Activated CD8-positive, alpha-beta memory T cell treated with anti-CD3 and anti-CD28 coated beads for 24 hours (primary cell): ENCODE data around the gene PSKH1.
"Not testable (repeated sequence)": the region's sequence is repeated elsewhere in the genome, so short reads cannot be mapped to it uniquely, and the experiment has no call there.

Source experiments
- DNase-seq: peaks from one replicate; pipeline ENCODE4 v3.0.0-alpha.2; 2020

PSKH1 gene

GRCh38 chr16:67927131-67927941 lies 34.3 kb downstream of the PSKH1 start:
- no peak for DNase-seq

GRCh38 chr16:67928147-67928546 lies 35.1 kb downstream of the PSKH1 start:
- DNase-seq = no peak

DNA sequence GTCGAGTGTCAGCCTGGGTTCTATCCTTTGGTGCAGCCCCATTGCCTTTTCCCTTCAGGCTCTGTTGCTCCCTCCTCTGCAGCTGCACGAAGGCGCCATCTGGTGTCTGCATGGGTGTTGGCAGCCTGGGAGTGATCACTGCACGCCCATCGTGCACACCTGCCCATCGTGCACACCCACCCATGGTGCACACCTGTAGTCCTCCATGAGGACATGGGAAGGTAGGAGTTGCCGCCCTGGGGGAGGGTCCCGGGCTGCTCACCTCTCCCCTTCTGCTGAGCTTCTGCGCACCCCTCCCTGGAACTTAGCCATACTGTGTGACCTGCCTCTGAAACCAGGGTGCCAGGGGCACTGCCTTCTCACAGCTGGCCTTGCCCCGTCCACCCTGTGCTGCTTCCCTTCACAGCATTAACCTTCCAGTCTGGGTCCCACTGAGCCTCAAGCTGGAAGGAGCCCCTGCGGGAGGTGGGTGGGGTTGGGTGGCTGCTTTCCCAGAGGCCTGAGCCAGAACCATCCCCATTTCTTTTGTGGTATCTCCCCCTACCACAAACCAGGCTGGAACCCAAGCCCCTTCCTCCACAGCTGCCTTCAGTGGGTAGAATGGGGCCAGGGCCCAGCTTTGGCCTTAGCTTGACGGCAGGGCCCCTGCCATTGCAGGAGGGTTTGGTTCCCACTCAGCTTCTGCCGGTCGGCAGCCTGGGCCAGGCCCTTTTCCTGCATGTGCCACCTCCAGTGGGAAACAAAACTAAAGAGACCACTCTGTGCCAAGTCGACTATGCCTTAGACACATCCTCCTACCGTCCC lies 35.7 kb downstream of the PSKH1 start:
- peak; percentile 90 for DNase-seq

GRCh38 chr16:67930191-67930590 lies 37.1 kb downstream of the PSKH1 start:
- DNase-seq = no peak

GRCh38 chr16:67930678-67931211 lies 37.7 kb downstream of the PSKH1 start:
- no peak for DNase-seq

DNA sequence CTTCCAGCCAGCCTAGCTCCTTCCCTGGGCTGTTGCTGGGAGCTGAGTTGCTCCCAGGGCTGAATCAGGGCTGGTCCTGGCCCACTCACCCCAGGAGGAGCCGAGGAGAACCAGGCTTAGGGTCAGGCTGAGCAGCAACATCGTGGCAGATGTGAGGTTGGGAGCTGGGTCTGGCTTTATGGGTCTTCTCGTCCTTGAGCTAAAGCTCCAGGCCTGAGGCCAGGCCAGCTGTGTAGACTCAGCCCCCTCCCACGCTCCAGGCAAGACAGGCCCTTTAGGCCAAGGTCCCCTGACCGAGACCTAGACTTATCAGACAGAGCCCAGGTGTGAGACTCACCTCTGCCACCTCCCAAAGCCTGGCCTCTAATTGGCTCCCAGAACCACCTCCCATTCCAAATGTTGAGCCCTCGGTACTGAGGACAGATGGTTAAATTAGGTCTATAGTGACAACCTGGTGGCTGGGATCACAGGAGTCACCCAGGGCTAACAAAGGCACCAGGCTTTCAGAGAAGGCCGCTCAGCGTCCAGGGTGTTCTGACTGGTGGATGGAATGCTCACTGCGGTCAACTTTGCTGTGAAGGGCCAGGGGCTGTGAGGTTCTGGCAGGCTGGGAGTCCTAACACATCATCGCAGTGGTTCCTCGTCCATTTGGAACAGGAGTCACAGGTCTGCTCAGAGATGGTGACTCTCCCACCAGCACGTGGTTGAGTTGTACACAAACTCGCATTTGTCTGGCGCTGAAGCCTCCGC lies 38.8 kb downstream of the PSKH1 start, which contains the start of gene CTRL:
CTRL (minus strand) TSS at position 151 of the 750 bp plus-strand sequence; CDS start at position 141, 10 bp downstream.
- DNase-seq = no peak

DNA sequence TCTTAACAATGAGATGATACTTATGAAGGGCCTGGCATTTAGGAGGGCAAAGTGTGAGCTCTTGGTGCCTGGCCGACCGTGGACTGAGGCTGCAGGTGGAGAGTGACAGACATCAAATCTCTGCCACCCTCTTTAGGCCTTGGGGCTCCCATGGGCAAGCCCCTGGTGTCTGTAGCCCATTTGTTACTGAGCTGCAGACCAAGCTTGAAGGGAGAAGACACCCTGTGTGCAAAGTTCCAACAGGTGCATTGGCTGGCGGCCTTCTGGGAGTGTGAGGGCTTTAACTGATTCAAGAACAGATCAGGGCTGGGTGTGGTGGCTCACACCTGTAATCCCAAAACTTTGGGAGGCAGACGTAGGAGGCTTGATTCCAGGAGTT lies 39.4 kb downstream of the PSKH1 start:
- no peak for DNase-seq

DNA sequence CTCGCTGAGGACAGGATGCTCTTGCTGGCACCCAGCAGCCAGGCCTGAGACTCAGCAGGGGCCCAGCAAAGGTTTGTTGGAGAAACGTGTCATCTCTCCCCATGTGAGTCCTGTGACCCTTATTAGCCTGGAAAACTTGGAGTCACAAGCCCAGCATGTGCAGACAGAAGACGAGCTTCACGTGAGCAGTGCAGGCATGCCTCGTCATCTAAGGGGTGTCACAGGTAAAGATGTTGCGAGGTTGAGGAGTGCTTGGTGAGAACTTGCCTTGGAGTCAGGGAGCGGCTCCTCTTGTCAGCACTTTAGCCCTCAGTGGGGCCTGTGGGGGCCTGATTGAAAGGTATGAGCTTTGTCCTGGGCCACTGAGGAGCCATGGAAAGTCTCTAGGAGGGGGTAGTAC lies 40.8 kb downstream of the PSKH1 start:
- no peak for DNase-seq

DNA sequence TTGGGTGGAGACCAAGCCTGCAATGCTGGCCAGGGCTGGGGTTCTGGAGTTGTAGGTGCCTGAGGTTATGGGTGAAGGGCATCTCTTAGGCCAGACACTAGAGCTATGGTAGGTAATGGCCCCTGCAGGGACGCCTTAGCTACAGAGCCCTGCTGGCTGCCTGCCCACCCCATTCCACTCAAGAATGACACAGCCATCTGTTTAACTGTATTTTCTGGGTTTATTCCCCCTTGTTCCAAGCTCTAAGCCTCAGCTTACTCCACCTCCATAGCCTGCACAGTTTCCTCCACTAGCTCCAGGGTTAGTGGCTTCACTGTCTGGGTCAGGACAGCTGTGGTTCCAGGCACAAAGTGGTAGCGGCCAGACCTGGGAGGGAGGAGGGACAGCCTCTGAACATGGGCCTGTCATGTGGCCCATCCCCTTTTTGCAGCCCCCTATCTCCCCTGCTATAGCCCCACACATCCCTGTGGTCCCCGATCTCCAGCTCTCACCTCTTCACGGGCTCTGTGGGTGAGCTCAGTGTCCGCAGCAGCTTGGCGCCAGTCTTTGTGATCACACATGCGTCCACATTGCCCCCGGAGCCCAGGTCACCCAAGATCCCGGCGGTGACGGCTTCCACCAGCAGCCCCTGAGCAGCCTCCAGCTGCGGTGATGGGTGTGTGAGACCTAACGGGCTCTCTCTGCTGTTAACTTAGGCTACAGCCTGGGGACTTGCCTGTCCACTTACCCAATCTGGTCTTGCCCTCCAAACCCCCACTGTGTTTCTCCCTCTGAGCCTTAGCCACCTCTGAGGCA lies 41.4 kb downstream of the PSKH1 start:
- no peak for DNase-seq

GRCh38 chr16:67935101-67935401 lies 42.0 kb downstream of the PSKH1 start:
- no peak for DNase-seq

GRCh38 chr16:67935402-67936123 lies 42.5 kb downstream of the PSKH1 start:
- DNase-seq = peak; percentile 95

DNA sequence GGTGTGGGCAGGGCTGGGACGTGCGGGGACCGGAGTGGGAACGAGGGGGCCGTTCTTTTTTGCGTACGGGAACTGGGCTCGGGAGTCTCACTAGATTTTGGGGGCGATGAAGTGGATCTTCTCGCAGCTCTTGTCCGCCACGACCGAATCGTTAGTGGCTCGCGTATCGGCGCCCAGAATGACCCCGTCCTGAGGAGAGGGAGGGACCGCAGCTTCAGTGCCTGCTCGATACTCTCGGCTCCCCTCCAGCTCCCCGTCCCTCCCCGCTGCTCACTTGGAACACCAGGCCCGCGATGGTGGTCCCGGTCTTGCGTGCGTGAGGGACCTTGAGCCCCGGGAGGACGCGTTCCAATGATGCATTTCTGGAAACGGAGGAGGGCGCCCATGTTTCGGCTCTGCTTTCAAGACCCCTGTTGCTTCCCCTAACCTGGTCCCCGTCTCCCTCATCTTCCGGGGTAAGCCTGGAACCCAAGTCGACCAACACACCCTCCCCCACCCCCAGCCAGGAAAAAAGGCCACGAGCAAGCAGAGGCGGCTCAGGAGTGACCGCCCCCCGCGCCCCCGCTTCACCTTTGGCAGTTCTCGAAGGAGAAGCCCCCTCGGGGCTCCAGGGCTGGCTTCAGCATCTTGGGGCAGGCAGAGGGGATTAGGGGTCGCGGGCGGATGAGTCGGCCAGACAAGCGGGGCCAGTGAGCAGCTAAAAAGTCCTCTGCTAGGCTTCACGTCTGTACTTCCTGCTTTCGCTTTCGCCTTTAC lies 43.2 kb downstream of the PSKH1 start, which contains the start of gene PSMB10:
PSMB10 (minus strand) TSS at position 727 of the 756 bp plus-strand sequence; CDS start at position 626, 101 bp downstream.
- peak; percentile 89 for DNase-seq

DNA sequence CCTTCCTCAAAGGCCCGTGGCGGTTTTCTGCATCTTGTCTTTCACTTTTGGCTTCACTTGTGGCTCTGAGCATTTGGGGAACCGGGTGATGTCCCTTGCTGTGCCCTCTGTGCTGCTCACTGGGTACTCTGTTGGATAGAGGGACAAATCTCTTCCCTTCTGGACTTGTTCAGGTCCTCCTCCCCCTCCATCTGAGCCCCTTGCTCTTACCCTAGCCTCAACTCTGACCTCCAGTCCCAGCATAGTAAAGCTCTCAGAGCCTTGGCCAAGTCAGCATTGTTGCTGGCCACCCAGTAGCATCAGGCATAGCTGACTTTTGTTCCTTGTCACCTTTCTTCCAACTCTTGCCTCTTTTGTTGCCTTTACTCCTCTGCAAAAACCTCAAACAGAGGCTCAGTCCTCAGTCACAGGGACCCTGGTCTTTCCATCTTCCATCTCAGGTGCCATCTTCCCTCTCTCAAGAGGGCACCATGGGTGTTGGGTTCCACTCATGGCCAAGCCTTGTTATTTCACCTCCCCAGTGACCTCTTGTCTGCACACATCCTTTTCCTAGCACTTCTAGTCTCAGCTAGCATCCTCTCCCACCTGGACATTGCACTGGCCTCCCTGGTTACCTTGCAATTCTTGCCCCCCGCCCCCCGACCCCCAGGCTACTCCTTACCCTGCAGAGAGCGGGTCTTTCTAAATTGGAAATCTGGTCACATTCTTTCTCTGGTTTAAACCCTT lies 44.0 kb downstream of the PSKH1 start:
- DNase-seq = no peak

- not testable (repeated sequence) for DNase-seq
Measured at GRCh38 chr16:67937713-67938112, 44.7 kb downstream of the PSKH1 start.

GRCh38 chr16:67939507-67940445 lies 46.7 kb downstream of the PSKH1 start:
- peak; percentile 76 for DNase-seq

DNA sequence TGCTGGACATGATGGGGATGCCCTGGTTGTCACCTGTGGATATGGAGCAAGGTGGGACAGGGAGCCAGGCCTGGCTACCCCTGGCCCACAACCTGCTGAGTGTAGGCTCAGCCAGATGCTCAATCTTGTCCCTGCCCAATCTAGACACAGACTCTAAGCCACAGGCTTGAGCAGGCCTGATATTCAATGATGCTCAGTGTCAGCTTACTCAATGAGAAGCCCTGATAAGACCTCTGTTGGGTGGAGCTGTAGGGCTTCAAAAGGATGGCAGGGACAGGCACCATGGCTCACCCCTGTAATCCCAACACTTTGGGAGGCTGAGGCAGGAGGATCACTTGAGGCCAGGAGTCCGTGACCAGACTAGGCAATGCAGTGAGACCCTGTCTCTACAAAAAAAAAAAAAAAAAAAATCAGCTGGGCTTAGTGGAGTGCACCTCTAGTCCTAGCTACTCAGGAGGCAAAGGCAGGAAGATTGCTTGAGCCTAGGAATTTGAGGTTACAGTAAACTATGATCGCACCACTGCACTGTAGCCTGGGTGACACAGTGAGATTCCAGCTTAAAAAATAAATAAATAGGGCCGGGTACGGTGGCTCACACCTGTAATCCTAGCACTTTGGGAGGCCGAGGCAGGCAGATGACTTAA lies 47.5 kb downstream of the PSKH1 start:
- DNase-seq = no peak

DNA sequence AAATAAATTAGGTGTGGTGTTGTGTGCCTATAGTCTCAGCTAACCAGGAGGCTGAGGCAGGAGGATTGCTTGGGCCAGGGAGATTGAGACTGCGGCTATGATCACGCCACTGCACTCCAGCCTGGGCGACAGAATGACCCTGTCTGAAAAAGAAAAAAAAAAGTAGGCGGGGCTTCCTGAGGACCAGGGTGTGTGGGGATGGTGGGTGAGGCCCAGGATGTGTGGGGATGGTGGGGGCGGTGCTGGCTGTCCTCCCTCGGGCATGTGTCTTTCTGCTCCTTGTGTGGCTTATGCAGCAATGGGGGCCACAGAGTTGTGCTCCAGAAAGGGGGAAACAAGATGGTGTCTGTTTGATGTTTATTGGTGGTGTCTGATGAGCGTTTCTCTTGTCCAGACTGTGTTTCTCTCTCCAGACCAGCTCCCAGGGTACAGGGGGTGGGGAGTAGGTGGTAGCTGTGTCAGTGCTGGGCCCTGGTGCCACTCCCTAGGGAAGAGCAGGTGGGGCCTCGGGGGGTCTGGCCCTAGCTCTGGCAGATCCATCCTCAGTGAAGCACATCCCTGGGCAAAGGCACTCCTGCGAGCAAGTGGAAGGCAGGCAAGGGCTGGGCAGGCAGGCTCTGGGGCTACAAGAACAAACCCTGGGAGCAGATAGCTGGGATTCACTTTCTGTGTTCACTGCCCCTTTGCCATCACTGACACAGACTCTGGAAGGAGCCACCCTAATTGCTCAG lies 48.6 kb downstream of the PSKH1 start:
- peak; percentile 76 for DNase-seq

- no peak for DNase-seq
Measured at GRCh38 chr16:67942200-67942509, 49.1 kb downstream of the PSKH1 start.
